Keratinocyte (primary cell): Measurements from ENCODE around the gene DIP2C. TPM values are rescaled to one million over a fixed set of nuclear protein-coding genes. Genes with fewer than 3 reads are reported as not detected.

Source experiments
- DNase-seq: peaks from one replicate; pipeline ENCODE4 v3.0.0-alpha.2; 2011; ENCODE audit warnings: low read depth, missing footprints, low spot score
- FAIRE-seq: peaks from 2 replicates; lab custom pipeline; 2011; peaks lifted over from hg19 to GRCh38; lab: Jason Lieb, UNC
- H2AFZ ChIP-seq: 2 replicates; pipeline ENCODE4 v1.6.0; 2012; ENCODE audit warnings: low read length, control low read depth, inconsistent platforms; ENCODE audit not compliant: control insufficient read depth
- H3K27ac ChIP-seq: 2 replicates; pipeline ENCODE4 v1.5.1; 2011; ENCODE audit warnings: low read length; ENCODE audit not compliant: control insufficient read depth, insufficient read depth
- H3K27me3 ChIP-seq: 3 replicates; pipeline ENCODE4 v1.6.0; 2011; ENCODE audit warnings: low read length; ENCODE audit not compliant: control insufficient read depth, insufficient read depth; ENCODE audit errors: extremely low read depth
- H3K36me3 ChIP-seq, 2 experiments: 2 replicates in 1 of 2; 3 replicates in 1 of 2; pipeline ENCODE4 v1.5.1; 2011; ENCODE audit warnings: low read length in 2 of 2, mild to moderate bottlenecking in 1 of 2; ENCODE audit not compliant: control insufficient read depth in 2 of 2, insufficient read depth in 2 of 2; ENCODE audit errors: extremely low read depth in 1 of 2
- H3K4me1 ChIP-seq: 3 replicates; pipeline ENCODE4 v1.5.1; 2011; ENCODE audit warnings: low read length; ENCODE audit not compliant: control insufficient read depth, insufficient read depth; ENCODE audit errors: extremely low read depth
- H3K4me2 ChIP-seq: 3 replicates; pipeline ENCODE4 v1.6.0; 2011; ENCODE audit warnings: low read depth, low read length; ENCODE audit not compliant: control insufficient read depth, insufficient read depth; ENCODE audit errors: extremely low read depth
- H3K4me3 ChIP-seq, 3 experiments: fragments of 200-600 bp in 1 of 3; sonication (generic) in 1 of 3; 2 replicates in 2 of 3; 3 replicates in 1 of 3; pipeline ENCODE4 v1.5.1; 2011 to 2016; ENCODE audit warnings: low read length in 3 of 3, mild to moderate bottlenecking in 3 of 3, control low read depth in 2 of 3, inconsistent platforms in 1 of 3, low read depth in 1 of 3, mixed read lengths in 1 of 3, mixed run types in 1 of 3, moderate library complexity in 1 of 3; ENCODE audit not compliant: control insufficient read depth in 2 of 3, insufficient read depth in 2 of 3; ENCODE audit errors: extremely low read depth in 1 of 3
- H3K79me2 ChIP-seq: 2 replicates; pipeline ENCODE4 v1.6.0; 2012; ENCODE audit warnings: low read length; ENCODE audit not compliant: control insufficient read depth, insufficient read depth
- H3K9ac ChIP-seq: 3 replicates; pipeline ENCODE4 v1.6.0; 2011; ENCODE audit warnings: low read length; ENCODE audit not compliant: control insufficient read depth, insufficient read depth; ENCODE audit errors: extremely low read depth
- H3K9me1 ChIP-seq: 3 replicates; pipeline ENCODE4 v1.6.0; 2011; ENCODE audit warnings: low read length; ENCODE audit not compliant: control insufficient read depth, insufficient read depth; ENCODE audit errors: extremely low read depth
- H3K9me3 ChIP-seq: 2 replicates; pipeline ENCODE4 v1.5.1; 2012; ENCODE audit warnings: low read depth, low read length; ENCODE audit not compliant: control insufficient read depth
- H4K20me1 ChIP-seq: 3 replicates; pipeline ENCODE4 v1.6.0; 2011; ENCODE audit warnings: low read length; ENCODE audit not compliant: control insufficient read depth, insufficient read depth; ENCODE audit errors: extremely low read depth
- CTCF ChIP-seq, 3 experiments: IDR thresholded peaks in 1 of 3; conservative IDR thresholded peaks in 1 of 3; optimal IDR thresholded peaks in 1 of 3; 2 replicates in 2 of 3; 3 replicates in 1 of 3; pipeline versions ENCODE3 to v1.5.1; 2011; ENCODE audit warnings: low read length in 3 of 3, mild to moderate bottlenecking in 3 of 3, moderate library complexity in 2 of 3, control low read depth in 1 of 3, inconsistent platforms in 1 of 3; ENCODE audit not compliant: insufficient read depth in 2 of 3; ENCODE audit errors: extremely low read depth in 1 of 3
- EZH2 ChIP-seq: IDR thresholded peaks from one replicate; pipeline ENCODE4 v1.6.1; 2012; ENCODE audit warnings: inconsistent platforms, mild to moderate bottlenecking, low read length, moderate library complexity
- dilution Hi-C: fragments of 300-500 bp; cut with MboI; formaldehyde crosslinking; loops from one replicate; pipeline ENCODE4 v1.7.0; 2020; ENCODE audit warnings: low sequenced_read_pairs; ENCODE audit not compliant: extremely low pct_ligation_motif_present
- polyA plus RNA-seq, 5 experiments: library from polyadenylated mRNA; depleted of rRNA in 3 of 5; stranded (reverse) in 3 of 5; stranded (forward) in 1 of 5; unstranded in 1 of 5; fragments of >200 nt; gene quantifications; 1 replicate in 1 of 5; 2 replicates in 3 of 5; 3 replicates in 1 of 5; pipeline versions ENCODE4 v1.2.1 to v1.2.3, GENCODE V29; 2011 to 2012; ENCODE audit warnings: missing spikeins in 2 of 5, low read depth in 1 of 5, low replicate concordance in 1 of 5

The DIP2C gene
- polyA plus RNA-seq, 1 donor (not counting 4 experiments of a cell fraction or from before 2014, with no cell fraction given): 1.3 TPM

GRCh38 chr10:558364-558763 lies 131.1 kb downstream of the DIP2C start:
- no peaks in the 10 kb centered on the region for H4K20me1 ChIP-seq
- no peak overlapping the region for H3K9ac ChIP-seq
- DNase-seq (no peak), FAIRE-seq (no peak)
- no peaks in the 10 kb centered on the region for H3K79me2 ChIP-seq
- no peaks in the 10 kb centered on the region for H3K9me3 ChIP-seq
- H3K27ac ChIP-seq: no peak overlapping the region
- no peaks in the 10 kb centered on the region for H3K36me3 ChIP-seq
- TF ChIP-seq CTCF (optimal IDR thresholded peaks at IDR 0.05 in 1 of 3, IDR thresholded peaks at IDR 0.05 in 1 of 3, conservative IDR thresholded peaks at IDR 0.05 in 1 of 3; ENCODE audit: extremely low read depth in 1 of 3, insufficient read depth in 2 of 3, low read length in 3 of 3) (no peak), EZH2 (no peak)
- H3K4me1 ChIP-seq: no peaks in the 10 kb centered on the region
- no peak overlapping the region for H3K4me2 ChIP-seq
- no peaks in the 10 kb centered on the region for H3K9me1 ChIP-seq
- dilution Hi-C loops: no loop called here
- H3K4me3 ChIP-seq: no peak overlapping the region
- H3K27me3 ChIP-seq: no peaks in the 10 kb centered on the region
- H2AFZ ChIP-seq: no peak overlapping the region

- Histone ChIP-seq H3K9ac (no peak overlapping the region), H3K27ac (no peak overlapping the region), H2AFZ (no peak overlapping the region), H3K9me1 (no peaks in the 10 kb centered on the region), H3K27me3 (no peaks in the 10 kb centered on the region), H3K9me3 (no peaks in the 10 kb centered on the region), H4K20me1 (no peaks in the 10 kb centered on the region), H3K4me1 (no peaks in the 10 kb centered on the region), H3K4me3 (no peak overlapping the region), H3K4me2 (no peak overlapping the region), H3K79me2 (no peaks in the 10 kb centered on the region), H3K36me3 (no peaks in the 10 kb centered on the region)
- TF ChIP-seq CTCF (optimal IDR thresholded peaks at IDR 0.05 in 1 of 3, IDR thresholded peaks at IDR 0.05 in 1 of 3, conservative IDR thresholded peaks at IDR 0.05 in 1 of 3; ENCODE audit: extremely low read depth in 1 of 3, insufficient read depth in 2 of 3, low read length in 3 of 3) (no peak), EZH2 (no peak)
- FAIRE-seq: no peak
- DNase-seq: no peak
- dilution Hi-C loops: no loop called here
These were observed 131.6 kb downstream of the DIP2C start for GRCh38 chr10:557792-558328.
